HEK293 (cell line): Measurements from ENCODE around the gene RGS8.

ENCODE experiments used
- CTCF ChIA-PET: fragments of 350-600 bp; formaldehyde crosslinking; extraction: SDS; loops from one replicate; lab custom pipeline; 2021; ENCODE audit warnings: antibody characterized with exemption; lab: Yijun Ruan, JAX
- POLR2A ChIA-PET: fragments of 300-600 bp; formaldehyde crosslinking; extraction: SDS; loops from one replicate; lab custom pipeline; 2020; ENCODE audit warnings: antibody characterized with exemption, inconsistent platforms; lab: Yijun Ruan, JAX
- H3K27ac ChIP-seq: fragments of 200-500 bp; sonication (Bioruptor generic); 2 replicates; pipeline ENCODE4 v1.5.1; 2014; ENCODE audit warnings: low read depth, low read length, control low read depth, inconsistent platforms; ENCODE audit errors: extremely low read depth
- H3K36me3 ChIP-seq, 2 experiments: fragments of 200-500 bp in 1 of 2; sonication (Bioruptor generic) in 1 of 2; 1 replicate in 1 of 2; 2 replicates in 1 of 2; pipeline ENCODE4 v1.5.1; 2014 to 2017; ENCODE audit warnings: inconsistent platforms in 2 of 2, low read length in 2 of 2; ENCODE audit not compliant: control insufficient read depth in 2 of 2, insufficient read depth in 1 of 2
- H3K4me1 ChIP-seq: fragments of 200-500 bp; sonication (Bioruptor generic); 2 replicates; pipeline ENCODE4 v1.5.1; 2014; ENCODE audit warnings: mild to moderate bottlenecking, low read length, inconsistent platforms; ENCODE audit not compliant: control insufficient read depth, insufficient read depth
- H3K4me3 ChIP-seq: 2 replicates; pipeline ENCODE4 v1.5.1; 2011; ENCODE audit warnings: low read depth, mild to moderate bottlenecking, control low read depth, low read length, moderate library complexity
- H3K9me3 ChIP-seq: fragments of 200-500 bp; sonication (Bioruptor generic); 2 replicates; pipeline ENCODE4 v1.5.1; 2014; ENCODE audit warnings: low read depth, low read length, inconsistent platforms; ENCODE audit not compliant: control insufficient read depth, insufficient read depth
- KLF8 ChIP-seq: fragments of 450-650 bp; formaldehyde crosslinking; IDR thresholded peaks from 2 replicates; pipeline ENCODE4 v1.5.1; 2016; ENCODE audit warnings: missing biosample characterization, missing genetic modification characterization
- REPIN1 ChIP-seq: fragments of 450-650 bp; formaldehyde crosslinking; IDR thresholded peaks from 2 replicates; pipeline ENCODE4 v1.5.1; 2017; ENCODE audit warnings: missing biosample characterization, missing genetic modification characterization, low read depth
- YY2 ChIP-seq: fragments of 450-650 bp; formaldehyde crosslinking; IDR thresholded peaks from 2 replicates; pipeline ENCODE4 v1.5.1; 2016; ENCODE audit warnings: missing biosample characterization, missing genetic modification characterization
- ZFHX2 ChIP-seq: fragments of 450-650 bp; formaldehyde crosslinking; conservative IDR thresholded peaks from 2 replicates; pipeline ENCODE4 v1.5.1; 2016; ENCODE audit warnings: missing biosample characterization, missing genetic modification characterization
- ZNF138 ChIP-seq: fragments of 450-650 bp; formaldehyde crosslinking; IDR thresholded peaks from 2 replicates; pipeline ENCODE4 v1.5.1; 2016; ENCODE audit warnings: missing biosample characterization, missing genetic modification characterization, borderline replicate concordance
- ZNF202 ChIP-seq: fragments of 450-650 bp; formaldehyde crosslinking; IDR thresholded peaks from 2 replicates; pipeline ENCODE4 v1.5.1; 2016; ENCODE audit warnings: missing biosample characterization, missing genetic modification characterization, borderline replicate concordance
- ZNF214 ChIP-seq: fragments of 450-650 bp; formaldehyde crosslinking; IDR thresholded peaks from 2 replicates; pipeline ENCODE4 v1.5.1; 2017; ENCODE audit warnings: missing biosample characterization, mild to moderate bottlenecking, missing genetic modification characterization, borderline replicate concordance
- ZNF239 ChIP-seq: fragments of 450-650 bp; formaldehyde crosslinking; IDR thresholded peaks from 2 replicates; pipeline ENCODE4 v1.5.1; 2016; ENCODE audit warnings: missing biosample characterization, missing genetic modification characterization
- ZNF266 ChIP-seq: fragments of 450-650 bp; formaldehyde crosslinking; IDR thresholded peaks from 2 replicates; pipeline ENCODE4 v1.5.1; 2016; ENCODE audit warnings: missing biosample characterization, missing genetic modification characterization, low read depth
- ZNF394 ChIP-seq: fragments of 450-650 bp; formaldehyde crosslinking; IDR thresholded peaks from 2 replicates; pipeline ENCODE4 v1.5.1; 2016; ENCODE audit warnings: missing biosample characterization, missing genetic modification characterization, mild to moderate bottlenecking, moderate library complexity, borderline replicate concordance
- ZNF416 ChIP-seq: fragments of 450-650 bp; formaldehyde crosslinking; IDR thresholded peaks from 2 replicates; pipeline ENCODE4 v1.5.1; 2016; ENCODE audit warnings: missing biosample characterization, missing genetic modification characterization
- ZNF561 ChIP-seq: fragments of 450-650 bp; IDR thresholded peaks from 2 replicates; pipeline ENCODE4 v1.5.1; 2018; ENCODE audit warnings: missing biosample characterization, missing genetic modification characterization, borderline replicate concordance
- ZNF776 ChIP-seq: fragments of 450-650 bp; formaldehyde crosslinking; IDR thresholded peaks from 2 replicates; pipeline ENCODE4 v1.5.0; 2017; ENCODE audit warnings: missing biosample characterization, missing genetic modification characterization, borderline replicate concordance
- ZNF777 ChIP-seq: fragments of 450-650 bp; formaldehyde crosslinking; IDR thresholded peaks from 2 replicates; pipeline ENCODE4 v1.5.1; 2017; ENCODE audit warnings: missing biosample characterization, missing genetic modification characterization, borderline replicate concordance
- ZSCAN16 ChIP-seq: fragments of 450-650 bp; formaldehyde crosslinking; IDR thresholded peaks from 2 replicates; pipeline ENCODE4 v1.5.1; 2016; ENCODE audit warnings: missing biosample characterization, missing genetic modification characterization
- ZSCAN23 ChIP-seq: fragments of 450-650 bp; formaldehyde crosslinking; IDR thresholded peaks from 2 replicates; pipeline ENCODE4 v1.5.1; 2016; ENCODE audit warnings: missing biosample characterization, missing genetic modification characterization
- TF ChIP-seq, protein P1 (sequence below): fragments of 450-650 bp; formaldehyde crosslinking; IDR thresholded peaks from 2 replicates; pipeline ENCODE4 v1.5.1; 2016; ENCODE audit warnings: missing biosample characterization, missing genetic modification characterization
- TF ChIP-seq, protein P2 (sequence below): fragments of 450-650 bp; formaldehyde crosslinking; IDR thresholded peaks from 2 replicates; pipeline ENCODE4 v1.5.1; 2017; ENCODE audit warnings: missing biosample characterization, missing genetic modification characterization
- TF ChIP-seq, protein P3 (sequence below): fragments of 450-650 bp; formaldehyde crosslinking; IDR thresholded peaks from 2 replicates; pipeline ENCODE4 v1.5.1; 2016; ENCODE audit warnings: missing biosample characterization, missing genetic modification characterization
- TF ChIP-seq, protein P4 (sequence below): fragments of 450-650 bp; formaldehyde crosslinking; IDR thresholded peaks from 2 replicates; pipeline ENCODE4 v1.5.0; 2017; ENCODE audit warnings: missing biosample characterization, missing genetic modification characterization, borderline replicate concordance
- TF ChIP-seq, protein P5 (sequence below): fragments of 450-650 bp; formaldehyde crosslinking; IDR thresholded peaks from 2 replicates; pipeline ENCODE4 v1.5.1; 2017; ENCODE audit warnings: missing biosample characterization, missing genetic modification characterization

The RGS8 gene

DNA sequence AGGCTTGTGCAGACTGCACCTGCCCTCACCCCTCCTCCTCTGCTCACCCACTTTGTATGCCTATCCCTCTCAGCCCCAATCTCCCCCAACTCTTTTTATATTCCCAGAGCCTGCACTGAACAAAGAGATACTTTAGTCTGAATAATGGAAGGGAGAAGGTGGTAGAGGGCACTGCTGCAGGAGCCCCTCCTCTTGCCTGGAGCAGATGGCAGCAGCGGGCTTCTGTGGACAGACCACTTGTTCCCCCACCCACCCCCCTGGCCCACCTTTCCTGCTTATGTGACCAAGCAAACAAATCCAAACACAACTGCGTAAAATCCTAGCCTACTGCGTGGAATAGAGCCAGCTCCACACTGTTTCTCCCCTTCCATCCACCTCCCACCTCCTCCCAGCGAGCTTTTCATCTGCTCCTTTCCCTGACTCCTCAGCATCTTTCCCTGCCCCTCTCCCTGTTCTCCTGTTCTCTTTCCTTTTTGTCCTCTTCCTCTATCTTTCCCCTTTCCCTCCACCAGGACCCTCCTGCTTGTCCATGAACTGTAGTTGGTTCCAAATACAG lies 27.5 kb downstream of the RGS8 start:
- Histone ChIP-seq H3K9me3 (no peaks in the 10 kb centered on the region), H3K4me3 (no peak overlapping the region), H3K36me3 (no peaks in the 10 kb centered on the region), H3K4me1 (no peaks in the 10 kb centered on the region), H3K27ac (no peak overlapping the region)
- POLR2A ChIA-PET, result no interaction called here
- CTCF ChIA-PET, result interaction anchor here (0.5 to 0.7 kb wide), 2 partner anchors 20 to 28 kb away, joined by 3 read pairs; partner anchors contain the start of gene RGS8
- TF ChIP-seq, protein P1, sequence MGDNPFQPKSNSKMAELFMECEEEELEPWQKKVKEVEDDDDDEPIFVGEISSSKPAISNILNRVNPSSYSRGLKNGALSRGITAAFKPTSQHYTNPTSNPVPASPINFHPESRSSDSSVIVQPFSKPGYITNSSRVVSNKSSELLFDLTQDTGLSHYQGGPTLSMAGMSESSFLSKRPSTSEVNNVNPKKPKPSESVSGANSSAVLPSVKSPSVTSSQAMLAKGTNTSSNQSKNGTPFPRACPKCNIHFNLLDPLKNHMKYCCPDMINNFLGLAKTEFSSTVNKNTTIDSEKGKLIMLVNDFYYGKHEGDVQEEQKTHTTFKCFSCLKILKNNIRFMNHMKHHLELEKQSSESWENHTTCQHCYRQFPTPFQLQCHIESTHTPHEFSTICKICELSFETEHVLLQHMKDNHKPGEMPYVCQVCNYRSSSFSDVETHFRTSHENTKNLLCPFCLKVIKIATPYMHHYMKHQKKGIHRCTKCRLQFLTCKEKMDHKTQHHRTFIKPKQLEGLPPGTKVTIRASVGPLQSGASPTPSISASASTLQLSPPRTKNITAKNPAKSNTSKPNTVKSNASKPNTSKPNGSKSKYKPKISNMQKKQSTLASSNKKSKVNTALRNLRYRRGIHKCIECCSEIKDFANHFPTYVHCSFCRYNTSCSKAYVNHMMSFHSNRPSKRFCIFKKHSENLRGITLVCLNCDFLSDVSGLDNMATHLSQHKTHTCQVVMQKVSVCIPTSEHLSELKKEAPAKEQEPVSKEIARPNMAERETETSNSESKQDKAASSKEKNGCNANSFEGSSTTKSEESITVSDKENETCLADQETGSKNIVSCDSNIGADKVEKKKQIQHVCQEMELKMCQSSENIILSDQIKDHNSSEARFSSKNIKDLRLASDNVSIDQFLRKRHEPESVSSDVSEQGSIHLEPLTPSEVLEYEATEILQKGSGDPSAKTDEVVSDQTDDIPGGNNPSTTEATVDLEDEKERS (tag by site-specific recombination), result no peak
- TF ChIP-seq, protein P2, sequence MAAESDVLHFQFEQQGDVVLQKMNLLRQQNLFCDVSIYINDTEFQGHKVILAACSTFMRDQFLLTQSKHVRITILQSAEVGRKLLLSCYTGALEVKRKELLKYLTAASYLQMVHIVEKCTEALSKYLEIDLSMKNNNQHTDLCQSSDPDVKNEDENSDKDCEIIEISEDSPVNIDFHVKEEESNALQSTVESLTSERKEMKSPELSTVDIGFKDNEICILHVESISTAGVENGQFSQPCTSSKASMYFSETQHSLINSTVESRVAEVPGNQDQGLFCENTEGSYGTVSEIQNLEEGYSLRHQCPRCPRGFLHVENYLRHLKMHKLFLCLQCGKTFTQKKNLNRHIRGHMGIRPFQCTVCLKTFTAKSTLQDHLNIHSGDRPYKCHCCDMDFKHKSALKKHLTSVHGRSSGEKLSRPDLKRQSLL (tag by site-specific recombination), result no peak
- TF ChIP-seq ZNF776 (tag by site-specific recombination) (no peak), ZNF561 (tag by site-specific recombination) (no peak)
- TF ChIP-seq, protein P3, sequence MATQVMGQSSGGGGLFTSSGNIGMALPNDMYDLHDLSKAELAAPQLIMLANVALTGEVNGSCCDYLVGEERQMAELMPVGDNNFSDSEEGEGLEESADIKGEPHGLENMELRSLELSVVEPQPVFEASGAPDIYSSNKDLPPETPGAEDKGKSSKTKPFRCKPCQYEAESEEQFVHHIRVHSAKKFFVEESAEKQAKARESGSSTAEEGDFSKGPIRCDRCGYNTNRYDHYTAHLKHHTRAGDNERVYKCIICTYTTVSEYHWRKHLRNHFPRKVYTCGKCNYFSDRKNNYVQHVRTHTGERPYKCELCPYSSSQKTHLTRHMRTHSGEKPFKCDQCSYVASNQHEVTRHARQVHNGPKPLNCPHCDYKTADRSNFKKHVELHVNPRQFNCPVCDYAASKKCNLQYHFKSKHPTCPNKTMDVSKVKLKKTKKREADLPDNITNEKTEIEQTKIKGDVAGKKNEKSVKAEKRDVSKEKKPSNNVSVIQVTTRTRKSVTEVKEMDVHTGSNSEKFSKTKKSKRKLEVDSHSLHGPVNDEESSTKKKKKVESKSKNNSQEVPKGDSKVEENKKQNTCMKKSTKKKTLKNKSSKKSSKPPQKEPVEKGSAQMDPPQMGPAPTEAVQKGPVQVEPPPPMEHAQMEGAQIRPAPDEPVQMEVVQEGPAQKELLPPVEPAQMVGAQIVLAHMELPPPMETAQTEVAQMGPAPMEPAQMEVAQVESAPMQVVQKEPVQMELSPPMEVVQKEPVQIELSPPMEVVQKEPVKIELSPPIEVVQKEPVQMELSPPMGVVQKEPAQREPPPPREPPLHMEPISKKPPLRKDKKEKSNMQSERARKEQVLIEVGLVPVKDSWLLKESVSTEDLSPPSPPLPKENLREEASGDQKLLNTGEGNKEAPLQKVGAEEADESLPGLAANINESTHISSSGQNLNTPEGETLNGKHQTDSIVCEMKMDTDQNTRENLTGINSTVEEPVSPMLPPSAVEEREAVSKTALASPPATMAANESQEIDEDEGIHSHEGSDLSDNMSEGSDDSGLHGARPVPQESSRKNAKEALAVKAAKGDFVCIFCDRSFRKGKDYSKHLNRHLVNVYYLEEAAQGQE, result no peak

DNA sequence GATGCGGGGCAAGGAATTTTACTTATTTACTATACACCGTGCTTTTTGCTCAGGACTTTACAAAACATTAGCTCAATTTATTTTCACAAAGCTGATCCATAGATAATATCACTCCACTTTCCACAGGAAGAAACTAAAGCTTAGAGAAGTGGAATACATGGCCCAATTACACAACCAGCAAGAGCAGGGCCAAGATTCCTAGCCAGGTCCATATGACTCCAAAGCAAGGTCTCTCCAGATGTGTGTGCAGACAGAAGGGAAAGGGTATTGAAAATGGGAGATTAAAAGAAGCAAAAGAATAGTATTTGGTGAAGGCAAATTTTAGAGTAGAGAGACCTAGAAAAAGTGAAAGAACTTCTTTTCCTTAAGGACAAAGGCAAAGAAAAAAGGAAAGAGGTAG lies 30.4 kb downstream of the RGS8 start:
- H3K36me3 ChIP-seq, result no peaks in the 10 kb centered on the region
- POLR2A ChIA-PET, result no interaction called here
- TF ChIP-seq ZNF239 (no peak), ZNF416 (tag by site-specific recombination) (no peak), ZNF214 (tag by site-specific recombination) (no peak), ZSCAN16 (no peak), ZNF777 (no peak), ZSCAN23 (no peak), YY2 (tag by site-specific recombination) (no peak), ZFHX2 (tag by site-specific recombination) (no peak), ZNF394 (tag by site-specific recombination) (no peak), KLF8 (tag by site-specific recombination) (no peak), ZNF202 (tag by site-specific recombination) (no peak), ZNF266 (tag by site-specific recombination) (no peak), ZNF138 (tag by site-specific recombination) (no peak), REPIN1 (no peak)
- TF ChIP-seq, protein P4, sequence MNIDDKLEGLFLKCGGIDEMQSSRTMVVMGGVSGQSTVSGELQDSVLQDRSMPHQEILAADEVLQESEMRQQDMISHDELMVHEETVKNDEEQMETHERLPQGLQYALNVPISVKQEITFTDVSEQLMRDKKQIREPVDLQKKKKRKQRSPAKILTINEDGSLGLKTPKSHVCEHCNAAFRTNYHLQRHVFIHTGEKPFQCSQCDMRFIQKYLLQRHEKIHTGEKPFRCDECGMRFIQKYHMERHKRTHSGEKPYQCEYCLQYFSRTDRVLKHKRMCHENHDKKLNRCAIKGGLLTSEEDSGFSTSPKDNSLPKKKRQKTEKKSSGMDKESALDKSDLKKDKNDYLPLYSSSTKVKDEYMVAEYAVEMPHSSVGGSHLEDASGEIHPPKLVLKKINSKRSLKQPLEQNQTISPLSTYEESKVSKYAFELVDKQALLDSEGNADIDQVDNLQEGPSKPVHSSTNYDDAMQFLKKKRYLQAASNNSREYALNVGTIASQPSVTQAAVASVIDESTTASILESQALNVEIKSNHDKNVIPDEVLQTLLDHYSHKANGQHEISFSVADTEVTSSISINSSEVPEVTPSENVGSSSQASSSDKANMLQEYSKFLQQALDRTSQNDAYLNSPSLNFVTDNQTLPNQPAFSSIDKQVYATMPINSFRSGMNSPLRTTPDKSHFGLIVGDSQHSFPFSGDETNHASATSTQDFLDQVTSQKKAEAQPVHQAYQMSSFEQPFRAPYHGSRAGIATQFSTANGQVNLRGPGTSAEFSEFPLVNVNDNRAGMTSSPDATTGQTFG, result no peak
- TF ChIP-seq, protein P5, sequence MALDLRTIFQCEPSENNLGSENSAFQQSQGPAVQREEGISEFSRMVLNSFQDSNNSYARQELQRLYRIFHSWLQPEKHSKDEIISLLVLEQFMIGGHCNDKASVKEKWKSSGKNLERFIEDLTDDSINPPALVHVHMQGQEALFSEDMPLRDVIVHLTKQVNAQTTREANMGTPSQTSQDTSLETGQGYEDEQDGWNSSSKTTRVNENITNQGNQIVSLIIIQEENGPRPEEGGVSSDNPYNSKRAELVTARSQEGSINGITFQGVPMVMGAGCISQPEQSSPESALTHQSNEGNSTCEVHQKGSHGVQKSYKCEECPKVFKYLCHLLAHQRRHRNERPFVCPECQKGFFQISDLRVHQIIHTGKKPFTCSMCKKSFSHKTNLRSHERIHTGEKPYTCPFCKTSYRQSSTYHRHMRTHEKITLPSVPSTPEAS, result no peak

More for the DNA sequence above, 30.4 kb downstream of the RGS8 start:
- Histone ChIP-seq H3K4me1 (no peaks in the 10 kb centered on the region), H3K9me3 (no peaks in the 10 kb centered on the region), H3K27ac (no peak overlapping the region), H3K4me3 (no peak overlapping the region)
- CTCF ChIA-PET, result interaction anchor here (1.4 kb wide), 1 partner anchor 10 kb away, joined by 3 read pairs; no protein-coding TSS in a partner anchor
